ENCODE data around the gene SFMBT1.

DNA sequence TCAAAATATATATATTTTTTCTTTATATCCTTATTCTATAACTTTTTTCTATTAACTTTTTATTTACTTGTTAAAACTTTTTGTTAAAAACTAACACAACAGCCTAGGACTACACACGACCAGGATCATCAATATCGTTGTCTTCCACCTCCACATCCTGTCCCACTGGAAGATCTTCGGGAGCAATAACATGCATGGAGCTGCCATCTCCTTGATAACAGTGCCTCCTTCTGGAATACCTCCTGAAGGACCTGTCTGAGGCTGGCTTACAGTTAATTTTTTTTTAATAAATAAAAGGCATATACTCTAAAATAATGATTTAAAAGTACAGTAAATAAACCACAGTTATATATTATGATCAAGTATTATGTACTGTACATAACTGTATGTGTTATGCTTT lies 58.9 kb downstream of the SFMBT1 start:
- TF ChIP-seq, protein P1, sequence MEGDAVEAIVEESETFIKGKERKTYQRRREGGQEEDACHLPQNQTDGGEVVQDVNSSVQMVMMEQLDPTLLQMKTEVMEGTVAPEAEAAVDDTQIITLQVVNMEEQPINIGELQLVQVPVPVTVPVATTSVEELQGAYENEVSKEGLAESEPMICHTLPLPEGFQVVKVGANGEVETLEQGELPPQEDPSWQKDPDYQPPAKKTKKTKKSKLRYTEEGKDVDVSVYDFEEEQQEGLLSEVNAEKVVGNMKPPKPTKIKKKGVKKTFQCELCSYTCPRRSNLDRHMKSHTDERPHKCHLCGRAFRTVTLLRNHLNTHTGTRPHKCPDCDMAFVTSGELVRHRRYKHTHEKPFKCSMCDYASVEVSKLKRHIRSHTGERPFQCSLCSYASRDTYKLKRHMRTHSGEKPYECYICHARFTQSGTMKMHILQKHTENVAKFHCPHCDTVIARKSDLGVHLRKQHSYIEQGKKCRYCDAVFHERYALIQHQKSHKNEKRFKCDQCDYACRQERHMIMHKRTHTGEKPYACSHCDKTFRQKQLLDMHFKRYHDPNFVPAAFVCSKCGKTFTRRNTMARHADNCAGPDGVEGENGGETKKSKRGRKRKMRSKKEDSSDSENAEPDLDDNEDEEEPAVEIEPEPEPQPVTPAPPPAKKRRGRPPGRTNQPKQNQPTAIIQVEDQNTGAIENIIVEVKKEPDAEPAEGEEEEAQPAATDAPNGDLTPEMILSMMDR (IDR thresholded peaks at IDR 0.05): peak in 4 of 6 experiments; percentile 11 to 33 (median 24)
- TF ChIP-seq POLR2A (IDR thresholded peaks at IDR 0.05): no peak

Measured in Peyer's patch (tissue), 4 donors.